Gastroesophageal sphincter (tissue), 3 donors: Measurements from ENCODE around the gene OR4Q3.
"Not testable (repeated sequence)": the region's sequence is repeated elsewhere in the genome, so short reads cannot be mapped to it uniquely, and the experiment has no call there.

Experiments used
- CTCF ChIP-seq, 4 experiments: fragments of 200-600 bp in 2 of 4; fragments of 450-650 bp in 2 of 4; sonication (generic) in 1 of 4; IDR thresholded peaks; one replicate each; pipeline ENCODE4 v1.5.1; 2017 to 2019; ENCODE audit warnings: antibody characterized with exemption in 4 of 4, mild to moderate bottlenecking in 2 of 4, moderate library complexity in 2 of 4
- POLR2A ChIP-seq, 2 donors: fragments of 450-650 bp; IDR thresholded peaks; one replicate each; pipeline ENCODE4 v1.6.1; 2017; ENCODE audit warnings: antibody characterized with exemption in 2 of 2, mild to moderate bottlenecking in 2 of 2, moderate library complexity in 1 of 2

- not testable (repeated sequence) for TF ChIP-seq POLR2A, CTCF (IDR thresholded peaks at IDR 0.05)
Observed at GRCh38 chr14:19785848-19786247, 42.5 kb downstream of the OR4Q3 start.
